C4-2B (cell line): Measurements from ENCODE around the gene GSG1.

Experiments
- CTCF ChIP-seq: fragments of 450-650 bp; conservative IDR thresholded peaks from 2 replicates; pipeline ENCODE4 v1.5.1; 2017; ENCODE audit warnings: mild to moderate bottlenecking
- ZFX ChIP-seq: fragments of 450-650 bp; IDR thresholded peaks from 2 replicates; pipeline ENCODE4 v1.6.1; 2017

GRCh38 chr12:13121568-13121967 lies 18.1 kb upstream of the GSG1 start:
- TF ChIP-seq CTCF: no peak
- TF ChIP-seq ZFX: no peak
